Psoas muscle (tissue), 8 donors: ENCODE results near the gene ANTKMT. TPM values are rescaled to one million over a fixed set of nuclear protein-coding genes. Genes with fewer than 3 reads are reported as not detected.

ENCODE experiments used
- ATAC-seq, 4 donors: fragments of 200-7000 bp; cut with Tn5 transposase; one replicate each; pipeline ENCODE4 v1.9.1; 2020; ENCODE audit warnings: moderate library complexity in 3 of 4, mild to moderate bottlenecking in 2 of 4
- DNase-seq, 2 donors: peaks; one replicate each; pipeline ENCODE4 v3.0.0-alpha.2; 2020
- H3K27ac ChIP-seq: fragments of 200-600 bp; one replicate; pipeline ENCODE4 v1.8.0; 2022
- H3K27me3 ChIP-seq, 3 donors: fragments of 200-600 bp in 1 of 3; one replicate each; pipeline versions ENCODE4 v1.6.1 to v1.8.0; 2013 to 2022; ENCODE audit warnings: low read length in 2 of 3, mild to moderate bottlenecking in 2 of 3, moderate library complexity in 1 of 3; ENCODE audit not compliant: insufficient read depth in 3 of 3
- H3K36me3 ChIP-seq, 2 donors: fragments of 200-600 bp in 1 of 2; one replicate each; pipeline versions ENCODE4 v1.6.1 to v1.8.0; 2013 to 2022; ENCODE audit warnings: low read depth in 1 of 2, mild to moderate bottlenecking in 1 of 2, moderate library complexity in 1 of 2; ENCODE audit not compliant: insufficient read depth in 1 of 2
- H3K4me1 ChIP-seq: fragments of 200-600 bp; one replicate; pipeline ENCODE4 v1.8.0; 2022
- H3K4me3 ChIP-seq: fragments of 200-600 bp; one replicate; pipeline ENCODE4 v1.8.0; 2022; ENCODE audit warnings: mild to moderate bottlenecking
- H3K9me3 ChIP-seq: fragments of 200-600 bp; one replicate; pipeline ENCODE4 v1.8.0; 2022
- WGBS, 3 donors: extraction: QIAGEN DNeasy Blood & Tissue Kit; methylation state at CpG; one replicate each; pipeline versions ENCODE4 v1.1.6 to v1.1.7; 2013; 5-methylcytosine and 5-hydroxymethylcytosine counted together
- intact Hi-C, 2 donors: fragments of 100-400 bp; cut with DNase I; formaldehyde crosslinking; loops; one replicate each; pipeline versions ENCODE4 v1.11.0 to v1.14.2; 2022
- polyA plus RNA-seq, 3 donors: library from polyadenylated mRNA; stranded (reverse); fragments of 200-250 nt; gene quantifications; one replicate each; pipeline ENCODE4 v1.2.3, GENCODE V29; 2013
- total RNA-seq, 4 donors: library from RNA; stranded (reverse); fragmentation: NEBNext Ultra II Directional in 2 of 4; extraction: Animal tissue kit (Norgen Biotek cat#: 25700) in 2 of 4; gene quantifications; one replicate each; pipeline versions ENCODE4 v1.2.1 to v1.2.4, GENCODE V29; 2021 to 2023
- TF ChIP-seq, protein P1 (sequence below): fragments of 200-600 bp; IDR thresholded peaks from one replicate; pipeline ENCODE4 v1.8.0; 2022; ENCODE audit warnings: antibody characterized with exemption
- donor health status: healthy with polysubstance abuse.
- donor health status: DM: no; HTN: no; CAD: no; lungs with moderate emphysema.
- donor health status: Bipolar disorder and iron deficiency.
- donor health status: healthy.
- donor health status: DM: yes; HTN: yes; CAD: no.
- donor health status: DM: no; HTN: no; CAD: no.
- donor health status: DM: no; HTN: no; CAD: no.
- donor health status: DM: yes; HTN: yes; CAD: no.

The ANTKMT gene
- total and polyA plus RNA-seq, 7 donors: 16.1 to 56.0 (median 33.5) TPM

DNA sequence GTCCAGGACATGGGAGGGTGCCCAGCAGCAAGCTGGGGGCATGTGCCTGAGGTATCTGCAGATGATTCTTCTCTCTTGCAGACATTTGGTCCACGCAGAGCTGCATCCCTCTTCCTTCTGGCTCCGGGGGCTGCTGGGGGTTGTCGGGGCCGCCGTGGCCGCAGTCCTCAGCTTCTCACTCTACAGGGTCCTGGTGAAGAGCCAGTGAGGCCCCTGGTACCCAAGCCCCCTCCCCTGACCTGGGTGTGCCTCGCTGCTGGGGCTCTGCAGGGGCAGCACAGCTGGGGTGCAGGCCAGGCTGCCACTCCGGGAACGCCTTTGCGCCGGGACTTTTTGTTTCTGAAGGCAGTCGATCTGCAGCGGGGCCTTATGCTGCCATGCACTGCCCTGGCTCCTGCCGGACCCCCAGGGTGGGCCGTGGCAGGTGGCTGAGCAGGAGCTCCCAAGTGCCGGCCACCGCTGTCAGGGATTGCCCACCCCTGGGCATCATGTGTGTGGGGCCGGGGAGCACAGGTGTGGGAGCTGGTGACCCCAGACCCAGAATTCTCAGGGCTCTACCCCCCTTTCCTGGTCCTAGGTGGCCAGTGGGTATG lies 47.5 kb upstream of the ANTKMT start:
- Histone ChIP-seq H3K27me3 (no peaks in the 10 kb centered on the region), H3K9me3 (no peaks in the 10 kb centered on the region), H3K27ac (no peak overlapping the region), H3K36me3 (peaks cover 4 to 46% of the 10 kb centered on the region in 2 donors), H3K4me1 (peaks cover 16% of the 10 kb centered on the region), H3K4me3 (no peak overlapping the region)
- ATAC-seq: no peak
- no peak for DNase-seq
- TF ChIP-seq, protein P1, sequence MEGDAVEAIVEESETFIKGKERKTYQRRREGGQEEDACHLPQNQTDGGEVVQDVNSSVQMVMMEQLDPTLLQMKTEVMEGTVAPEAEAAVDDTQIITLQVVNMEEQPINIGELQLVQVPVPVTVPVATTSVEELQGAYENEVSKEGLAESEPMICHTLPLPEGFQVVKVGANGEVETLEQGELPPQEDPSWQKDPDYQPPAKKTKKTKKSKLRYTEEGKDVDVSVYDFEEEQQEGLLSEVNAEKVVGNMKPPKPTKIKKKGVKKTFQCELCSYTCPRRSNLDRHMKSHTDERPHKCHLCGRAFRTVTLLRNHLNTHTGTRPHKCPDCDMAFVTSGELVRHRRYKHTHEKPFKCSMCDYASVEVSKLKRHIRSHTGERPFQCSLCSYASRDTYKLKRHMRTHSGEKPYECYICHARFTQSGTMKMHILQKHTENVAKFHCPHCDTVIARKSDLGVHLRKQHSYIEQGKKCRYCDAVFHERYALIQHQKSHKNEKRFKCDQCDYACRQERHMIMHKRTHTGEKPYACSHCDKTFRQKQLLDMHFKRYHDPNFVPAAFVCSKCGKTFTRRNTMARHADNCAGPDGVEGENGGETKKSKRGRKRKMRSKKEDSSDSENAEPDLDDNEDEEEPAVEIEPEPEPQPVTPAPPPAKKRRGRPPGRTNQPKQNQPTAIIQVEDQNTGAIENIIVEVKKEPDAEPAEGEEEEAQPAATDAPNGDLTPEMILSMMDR: no peak
- intact Hi-C loops: no loop called here
- WGBS, 3 donors: 88 to 92% (median 88%) methylated on average over 17 to 18 of the region's 18 CpGs

DNA sequence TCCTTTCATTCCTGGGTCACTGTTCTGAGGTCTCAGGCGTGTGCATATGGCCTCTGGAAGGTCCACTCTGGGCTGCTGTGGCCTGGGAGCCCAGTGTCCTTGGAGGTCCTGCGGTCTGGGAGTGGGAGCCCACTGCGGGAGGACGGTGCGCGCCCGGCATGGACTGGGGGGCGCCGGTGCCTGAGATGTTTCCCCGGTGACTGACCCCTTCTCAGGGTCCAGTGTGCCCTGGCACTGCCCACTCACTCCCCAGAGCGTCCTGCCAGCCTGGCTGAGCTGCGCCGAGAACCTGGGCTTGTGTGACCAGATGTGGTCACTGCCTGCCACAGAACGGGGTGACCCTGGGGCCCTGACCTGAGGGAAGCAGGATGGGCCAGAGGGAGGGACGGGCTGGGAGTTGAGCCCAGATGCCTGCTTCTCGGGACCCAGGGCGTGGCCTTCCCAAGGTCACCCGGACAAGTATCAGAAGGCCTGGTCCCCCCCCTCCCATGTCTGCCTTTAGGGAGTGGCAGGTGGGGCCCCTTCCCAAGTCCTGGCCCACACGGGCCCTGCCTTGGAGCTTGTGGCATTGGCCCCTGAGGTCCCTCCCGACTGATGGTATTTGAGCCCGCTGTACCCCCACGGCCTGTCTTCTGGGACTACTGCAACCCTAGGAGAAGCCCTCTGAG lies 46.6 kb upstream of the ANTKMT start:
- H3K4me3 ChIP-seq: no peak overlapping the region
- peak in 1 of 4 donors; percentile 15 for ATAC-seq

DNA sequence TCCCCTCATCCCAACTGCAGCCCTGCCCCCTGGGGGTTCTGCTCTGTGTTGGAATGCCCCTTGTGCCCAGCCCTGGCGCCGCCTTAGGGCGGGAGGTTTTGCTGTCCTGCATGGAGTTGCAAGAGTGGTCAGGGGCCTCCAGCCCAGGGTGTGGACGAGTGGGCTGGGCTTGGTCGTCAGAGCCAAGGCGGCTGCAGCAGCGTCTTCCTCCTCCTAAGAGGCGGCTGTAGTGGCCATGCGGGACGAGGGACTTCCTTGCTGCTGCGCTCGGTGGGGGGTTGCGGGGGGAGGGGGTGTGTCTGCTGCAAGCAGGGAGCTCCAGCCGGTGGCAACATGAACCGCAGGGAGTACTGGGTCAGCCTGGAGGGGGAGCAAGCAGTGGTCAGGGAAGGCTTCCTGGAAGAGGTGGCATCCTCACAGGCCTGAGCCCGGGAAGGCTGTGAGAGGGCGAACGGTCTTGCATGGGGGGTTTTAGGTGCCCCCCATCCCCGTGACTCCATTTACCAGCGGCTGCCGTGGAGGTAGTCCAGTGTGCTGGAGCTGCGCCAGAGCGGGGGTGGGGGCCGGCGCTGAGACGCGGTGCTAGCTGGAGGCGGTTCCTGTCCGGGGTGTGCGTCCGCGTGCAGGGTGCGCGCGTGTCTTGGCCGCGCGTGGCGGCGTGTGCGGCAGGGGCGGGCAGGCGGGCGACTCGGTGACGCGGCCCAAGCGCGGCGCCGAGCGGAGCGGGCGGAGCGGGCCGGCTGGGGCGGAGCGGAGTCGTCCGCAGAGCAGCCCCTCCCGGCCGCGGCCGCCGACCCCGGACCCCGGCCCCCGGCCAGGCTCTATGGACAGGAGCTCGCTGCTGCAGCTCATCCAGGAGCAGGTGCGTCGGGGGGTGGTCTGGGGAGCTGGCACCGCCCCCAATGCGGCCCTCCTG lies 45.7 kb upstream of the ANTKMT start, which contains the start of gene RHBDL1:
Gene RHBDL1 (plus strand): TSS at position 704 of the 916 bp plus-strand sequence. CDS start 120 bp downstream, at position 824.
- TF ChIP-seq, protein P1: no peak
- Histone ChIP-seq H3K27ac (no peak within 1 kb of the TSS), H3K36me3 (peaks cover 4 to 35% of the 10 kb centered on the region in 2 donors), H3K27me3 (no peaks in the 10 kb centered on the region), H3K4me3 (peak within 1 kb of the TSS; percentile 46), H3K9me3 (no peaks in the 10 kb centered on the region), H3K4me1 (peaks cover 7% of the 10 kb centered on the region)
- DNase-seq: peak in 1 of 2 donors; percentile 51
- intact Hi-C loops: no loop called here
- 6 to 11% (median 7%) methylated on average over 34 to 73 of the region's 73 CpGs for WGBS, 3 donors
- ATAC-seq: no peak

More for the DNA sequence above, 46.6 kb upstream of the ANTKMT start:
- Histone ChIP-seq H3K4me1 (peaks cover 8% of the 10 kb centered on the region), H3K36me3 (peaks cover 4 to 44% of the 10 kb centered on the region in 2 donors), H3K9me3 (no peaks in the 10 kb centered on the region), H3K27ac (no peak overlapping the region), H3K27me3 (no peaks in the 10 kb centered on the region)
- intact Hi-C loops: no loop called here
- no peak for DNase-seq
- 66 to 75% (median 67%) methylated on average over 21 to 22 of the region's 22 CpGs for WGBS, 3 donors
- TF ChIP-seq, protein P1: no peak

DNA sequence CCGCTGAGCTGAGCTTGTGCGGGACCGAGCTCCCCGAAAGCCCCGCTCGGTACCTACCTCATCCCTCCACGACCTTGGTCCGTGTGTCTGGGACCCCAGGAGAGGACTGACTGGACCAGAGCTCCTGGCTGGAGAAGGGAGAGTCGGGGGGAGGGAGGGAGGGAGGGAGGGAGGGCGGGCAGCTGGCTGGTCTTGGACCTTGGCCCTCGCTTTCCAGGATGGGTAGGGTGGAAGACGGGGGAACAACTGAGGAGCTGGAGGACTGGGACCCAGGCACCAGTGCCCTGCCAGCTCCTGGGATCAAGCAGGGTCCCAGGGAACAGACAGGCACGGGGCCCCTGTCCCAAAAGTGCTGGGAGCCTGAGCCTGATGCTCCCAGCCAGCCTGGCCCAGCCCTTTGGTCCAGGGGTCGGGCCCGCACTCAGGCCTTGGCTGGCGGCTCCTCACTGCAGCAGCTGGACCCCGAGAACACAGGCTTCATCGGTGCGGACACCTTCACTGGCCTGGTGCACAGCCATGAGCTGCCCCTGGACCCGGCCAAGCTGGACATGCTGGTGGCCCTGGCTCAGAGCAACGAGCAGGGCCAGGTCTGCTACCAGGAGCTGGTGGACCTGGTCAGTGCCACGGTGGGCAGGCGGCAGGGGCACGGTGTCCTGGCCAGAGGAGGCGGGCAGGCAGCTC lies 44.9 kb upstream of the ANTKMT start:
- Histone ChIP-seq H3K27ac (no peak overlapping the region), H3K36me3 (peaks cover 4 to 27% of the 10 kb centered on the region in 2 donors), H3K27me3 (no peaks in the 10 kb centered on the region), H3K4me1 (peaks cover 9% of the 10 kb centered on the region), H3K9me3 (no peaks in the 10 kb centered on the region), H3K4me3 (peak overlapping the region; percentile 46)
- ATAC-seq: no peak
- DNase-seq: no peak
- 33 to 35% (median 33%) methylated on average over 21 to 25 of the region's 25 CpGs for WGBS, 3 donors
- intact Hi-C loops: no loop called here
- TF ChIP-seq, protein P1: no peak
